ENCODE measurements around the gene AACS. TPM values are rescaled to one million over a fixed set of nuclear protein-coding genes. Genes with fewer than 3 reads are reported as not detected.

AACS gene
- total RNA-seq, 3 donors from 2014 or later (not counting 1 experiment from before 2014, with no cell fraction given), result 14.6 to 20.4 (median 18.1) TPM

DNA sequence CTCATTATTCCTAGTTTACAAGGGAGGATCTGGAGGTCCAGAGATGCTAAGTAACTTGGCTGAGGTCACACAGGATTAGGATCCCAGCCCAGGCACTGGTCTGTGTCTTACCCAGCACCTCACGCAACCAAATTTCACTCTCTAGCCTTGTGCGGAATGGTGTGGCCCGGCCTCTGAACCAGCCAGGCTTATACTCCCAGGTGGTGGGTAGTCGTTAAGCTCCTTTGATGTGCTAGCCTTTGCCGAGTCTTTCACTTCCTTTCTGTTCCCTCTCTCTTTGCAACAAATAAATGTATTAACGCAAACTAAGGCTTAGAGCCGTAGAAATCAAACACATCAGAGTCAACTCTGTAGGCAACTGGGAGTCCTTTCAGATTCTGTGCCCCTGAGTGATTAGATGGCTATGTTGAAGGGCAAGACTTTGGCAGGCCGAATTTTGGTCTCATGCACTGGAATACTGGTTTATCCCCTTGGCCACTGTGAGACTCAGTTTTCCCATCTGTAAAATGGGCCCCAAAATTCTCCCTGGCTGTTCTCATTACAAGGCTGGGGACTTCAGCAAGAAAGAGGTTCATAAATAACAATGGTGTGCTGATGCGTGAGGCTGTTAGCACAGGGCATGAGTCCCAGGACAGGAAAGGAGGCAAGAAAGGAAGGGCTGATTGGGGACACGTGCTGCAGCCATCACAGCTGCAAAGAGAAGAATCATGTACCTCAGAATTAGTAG is 126.3 kb downstream of the AACS start:
- ATAC-seq (no peak), DNase-seq (no peak)
- intact Hi-C loops (cut with micrococcal nuclease), result no loop called here
- Mint-ChIP-seq H3K4me3 (no peak overlapping the region), H3K4me1 (no peaks in the 10 kb centered on the region), H3K9me3 (no peaks in the 10 kb centered on the region), H3K36me3 (no peaks in the 10 kb centered on the region), H3K27me3 (ENCODE audit: low read depth in 2 of 2) (peaks cover 55 to 60% of the 10 kb centered on the region in 2 donors), H3K27ac (no peak overlapping the region)
- Histone ChIP-seq H3K4me1 (ENCODE audit: control insufficient read depth, insufficient read depth, low read length) (peaks cover 4% of the 10 kb centered on the region), H3K36me3 (ENCODE audit: control insufficient read depth, insufficient read depth, low read length) (no peaks in the 10 kb centered on the region), H3K27me3 (ENCODE audit: control insufficient read depth, insufficient read depth, low read length) (peaks cover 19% of the 10 kb centered on the region), H3K4me3 (ENCODE audit: low read length) (no peak overlapping the region), H3K9me3 (ENCODE audit: control insufficient read depth, insufficient read depth, low read length) (no peaks in the 10 kb centered on the region), H3K27ac (ENCODE audit: low read length) (no peak overlapping the region)
- WGBS (ENCODE audit: insufficient coverage), result 69% methylated on average over 10 of the region's 10 CpGs
- TF ChIP-seq, protein P1, sequence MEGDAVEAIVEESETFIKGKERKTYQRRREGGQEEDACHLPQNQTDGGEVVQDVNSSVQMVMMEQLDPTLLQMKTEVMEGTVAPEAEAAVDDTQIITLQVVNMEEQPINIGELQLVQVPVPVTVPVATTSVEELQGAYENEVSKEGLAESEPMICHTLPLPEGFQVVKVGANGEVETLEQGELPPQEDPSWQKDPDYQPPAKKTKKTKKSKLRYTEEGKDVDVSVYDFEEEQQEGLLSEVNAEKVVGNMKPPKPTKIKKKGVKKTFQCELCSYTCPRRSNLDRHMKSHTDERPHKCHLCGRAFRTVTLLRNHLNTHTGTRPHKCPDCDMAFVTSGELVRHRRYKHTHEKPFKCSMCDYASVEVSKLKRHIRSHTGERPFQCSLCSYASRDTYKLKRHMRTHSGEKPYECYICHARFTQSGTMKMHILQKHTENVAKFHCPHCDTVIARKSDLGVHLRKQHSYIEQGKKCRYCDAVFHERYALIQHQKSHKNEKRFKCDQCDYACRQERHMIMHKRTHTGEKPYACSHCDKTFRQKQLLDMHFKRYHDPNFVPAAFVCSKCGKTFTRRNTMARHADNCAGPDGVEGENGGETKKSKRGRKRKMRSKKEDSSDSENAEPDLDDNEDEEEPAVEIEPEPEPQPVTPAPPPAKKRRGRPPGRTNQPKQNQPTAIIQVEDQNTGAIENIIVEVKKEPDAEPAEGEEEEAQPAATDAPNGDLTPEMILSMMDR (IDR thresholded peaks at IDR 0.05), result no peak

DNA sequence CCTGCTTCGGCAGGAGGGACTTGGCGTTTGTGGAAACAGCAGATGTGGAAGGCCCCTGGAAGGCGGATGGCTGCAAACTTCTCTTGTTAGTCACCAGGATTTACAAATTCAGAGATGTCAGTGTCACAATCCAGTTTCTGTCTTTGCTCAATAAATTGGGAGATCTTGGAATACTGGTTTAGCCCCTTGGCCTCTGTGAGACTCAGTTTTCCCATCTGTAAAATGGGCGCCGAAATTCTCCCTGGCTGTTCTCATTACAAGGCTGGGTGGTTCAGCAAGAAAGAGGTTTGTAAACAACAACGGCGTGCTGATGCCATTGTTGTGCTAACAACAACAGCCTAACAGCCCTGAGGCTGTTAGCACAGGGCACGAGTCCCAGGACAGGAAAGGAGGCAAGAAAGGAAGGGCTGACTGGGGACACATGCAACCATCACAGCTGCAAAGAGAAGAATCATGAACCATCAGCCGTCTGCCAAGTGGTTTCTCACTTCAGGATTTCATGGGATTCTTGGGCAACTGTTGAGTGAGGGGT is 127.5 kb downstream of the AACS start:
- Histone ChIP-seq H3K4me3 (ENCODE audit: low read length) (no peak overlapping the region), H3K36me3 (ENCODE audit: control insufficient read depth, insufficient read depth, low read length) (no peaks in the 10 kb centered on the region), H3K9me3 (ENCODE audit: control insufficient read depth, insufficient read depth, low read length) (no peaks in the 10 kb centered on the region), H3K27ac (ENCODE audit: low read length) (no peak overlapping the region), H3K27me3 (ENCODE audit: control insufficient read depth, insufficient read depth, low read length) (peaks cover 14% of the 10 kb centered on the region), H3K4me1 (ENCODE audit: control insufficient read depth, insufficient read depth, low read length) (no peaks in the 10 kb centered on the region)
- intact Hi-C loops (cut with micrococcal nuclease), result no loop called here
- ATAC-seq (no peak), DNase-seq (no peak)
- Mint-ChIP-seq H3K36me3 (no peaks in the 10 kb centered on the region), H3K4me3 (no peak overlapping the region), H3K4me1 (no peaks in the 10 kb centered on the region), H3K9me3 (no peaks in the 10 kb centered on the region), H3K27me3 (ENCODE audit: low read depth in 2 of 2) (peaks cover 56 to 67% of the 10 kb centered on the region in 2 donors), H3K27ac (no peak overlapping the region)
- WGBS (ENCODE audit: insufficient coverage), result 74% methylated on average over 9 of the region's 9 CpGs
- TF ChIP-seq, protein P1 (IDR thresholded peaks at IDR 0.05), result no peak

Other genes with a start within 250 kb of the AACS start
- gene SCARB1, start 201.6 kb upstream of the AACS start, total RNA-seq, result 1 to 10 TPM; 1.1 to 2.7 (median 1.3) TPM
- 1,000 to 10,000 TPM; 1,276 to 1,737 (median 1,334) TPM for gene UBC, start 150.8 kb upstream of the AACS start, total RNA-seq
- 10 to 100 TPM; 27.9 to 31.6 (median 30.1) TPM for gene DHX37, start 76.3 kb upstream of the AACS start, total RNA-seq
- gene BRI3BP, start 71.8 kb upstream of the AACS start, total RNA-seq, result 1 to 10 TPM; 4.2 to 6.8 (median 5.4) TPM
- not detected for gene TMEM132B, start 121.0 kb downstream of the AACS start, total RNA-seq

All from natural killer cell (primary cell).